Measurements from ENCODE around the gene FAM83C.

DNA sequence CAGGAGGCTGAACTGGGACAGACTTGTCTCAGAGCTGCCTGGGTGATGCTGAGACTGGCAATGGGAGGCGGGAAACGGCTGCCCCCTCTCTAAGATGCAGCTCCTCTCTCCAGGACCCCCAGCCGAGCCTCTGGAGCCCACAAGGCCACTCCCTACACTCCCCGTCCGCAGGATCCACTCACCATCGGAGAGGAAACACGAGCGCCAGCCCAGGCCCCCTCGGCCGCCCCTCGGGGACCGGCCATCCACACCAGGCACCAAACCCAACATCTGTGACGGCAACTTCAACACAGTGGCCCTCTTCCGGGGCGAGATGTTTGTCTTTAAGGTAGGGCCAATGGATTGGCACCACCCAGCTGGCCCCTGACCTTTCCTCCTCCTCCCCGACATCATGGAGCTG lies 25.1 kb downstream of the FAM83C start:
- TF ChIP-seq, protein P1, sequence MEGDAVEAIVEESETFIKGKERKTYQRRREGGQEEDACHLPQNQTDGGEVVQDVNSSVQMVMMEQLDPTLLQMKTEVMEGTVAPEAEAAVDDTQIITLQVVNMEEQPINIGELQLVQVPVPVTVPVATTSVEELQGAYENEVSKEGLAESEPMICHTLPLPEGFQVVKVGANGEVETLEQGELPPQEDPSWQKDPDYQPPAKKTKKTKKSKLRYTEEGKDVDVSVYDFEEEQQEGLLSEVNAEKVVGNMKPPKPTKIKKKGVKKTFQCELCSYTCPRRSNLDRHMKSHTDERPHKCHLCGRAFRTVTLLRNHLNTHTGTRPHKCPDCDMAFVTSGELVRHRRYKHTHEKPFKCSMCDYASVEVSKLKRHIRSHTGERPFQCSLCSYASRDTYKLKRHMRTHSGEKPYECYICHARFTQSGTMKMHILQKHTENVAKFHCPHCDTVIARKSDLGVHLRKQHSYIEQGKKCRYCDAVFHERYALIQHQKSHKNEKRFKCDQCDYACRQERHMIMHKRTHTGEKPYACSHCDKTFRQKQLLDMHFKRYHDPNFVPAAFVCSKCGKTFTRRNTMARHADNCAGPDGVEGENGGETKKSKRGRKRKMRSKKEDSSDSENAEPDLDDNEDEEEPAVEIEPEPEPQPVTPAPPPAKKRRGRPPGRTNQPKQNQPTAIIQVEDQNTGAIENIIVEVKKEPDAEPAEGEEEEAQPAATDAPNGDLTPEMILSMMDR (conservative IDR thresholded peaks at IDR 0.05; ENCODE audit: low read depth, low read length), result no peak
- TF ChIP-seq EZH2phosphoT487 (IDR thresholded peaks at IDR 0.05; ENCODE audit: borderline replicate concordance, low read length), result no peak
- no peak for TF ChIP-seq EZH2 (IDR thresholded peaks at IDR 0.05; ENCODE audit: low read length, unreplicated experiment)
